NCI-H2029 treated with DMSO at 0.1 percent for 48 hours (cell line): ENCODE results near the gene RTN1.
A peak's percentile ranks its signal among the peaks of the same experiment; 100 is the strongest.

ENCODE experiments used
- DNase-seq: peaks from one replicate; lab custom pipeline; 2025; lab: John Stamatoyannopoulos, UW

Gene RTN1

DNA sequence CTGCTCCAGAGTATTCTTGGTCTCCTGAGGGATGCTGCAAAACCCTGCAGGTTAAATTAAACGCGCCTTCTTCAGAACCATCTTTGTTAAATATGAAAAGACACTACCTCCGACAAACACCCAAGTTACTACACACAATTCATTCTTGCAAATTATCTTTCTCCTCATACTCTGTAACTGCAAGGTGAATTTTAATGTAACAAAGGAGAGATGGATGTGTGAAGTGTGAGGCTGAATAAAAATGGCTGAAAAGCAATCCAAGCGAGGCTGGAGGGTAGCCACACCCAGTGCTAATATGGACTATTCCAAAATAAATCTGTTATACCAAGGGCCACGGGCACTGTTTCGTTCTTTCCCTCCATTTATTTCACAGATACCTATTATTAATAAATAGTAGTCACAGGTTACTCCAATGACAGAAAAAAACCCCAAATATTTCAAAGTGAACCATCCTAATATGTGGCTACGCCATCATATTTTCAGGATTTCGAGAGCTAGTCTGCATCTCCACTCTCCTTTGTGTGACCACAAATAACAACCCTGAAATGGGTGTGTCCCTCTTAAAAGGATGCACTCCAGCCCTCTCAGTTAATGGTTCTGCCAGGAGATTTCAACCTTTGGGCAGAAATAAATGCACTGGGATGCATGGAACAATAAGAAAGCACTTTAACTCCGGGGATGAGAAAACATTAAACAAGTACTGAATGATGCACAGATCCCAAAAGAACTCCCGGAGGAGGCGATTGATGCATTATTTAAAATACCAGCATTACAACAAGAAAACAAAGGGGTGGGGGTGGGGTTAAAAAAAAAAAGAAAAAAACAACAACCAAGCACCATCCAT, 240.9 kb downstream of the RTN1 start:
- no peak for DNase-seq

DNA sequence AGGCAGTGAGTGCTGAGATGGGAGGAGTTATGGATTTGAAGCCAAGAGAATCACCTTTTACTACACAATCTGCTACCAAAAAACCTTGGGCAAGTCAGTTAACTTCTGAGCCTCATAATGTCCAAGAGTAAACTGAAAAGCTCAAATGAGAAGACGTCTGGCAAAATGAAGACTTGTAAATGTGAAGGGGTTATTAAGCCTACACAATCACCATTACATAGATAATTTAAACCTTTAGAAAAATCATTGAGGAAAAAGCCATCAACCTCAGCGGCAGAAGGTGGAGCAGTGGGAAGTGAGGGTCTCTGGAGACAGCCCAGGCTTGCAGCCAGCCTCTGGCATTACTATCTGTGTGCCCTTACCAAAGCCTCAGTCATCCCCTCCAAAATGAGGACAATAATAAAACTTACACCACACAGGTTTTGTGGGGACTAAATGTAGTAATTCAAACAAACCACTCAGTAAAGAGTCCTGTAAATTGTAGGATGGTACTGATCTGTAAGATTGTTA, 243.5 kb downstream of the RTN1 start:
- DNase-seq = no peak

DNA sequence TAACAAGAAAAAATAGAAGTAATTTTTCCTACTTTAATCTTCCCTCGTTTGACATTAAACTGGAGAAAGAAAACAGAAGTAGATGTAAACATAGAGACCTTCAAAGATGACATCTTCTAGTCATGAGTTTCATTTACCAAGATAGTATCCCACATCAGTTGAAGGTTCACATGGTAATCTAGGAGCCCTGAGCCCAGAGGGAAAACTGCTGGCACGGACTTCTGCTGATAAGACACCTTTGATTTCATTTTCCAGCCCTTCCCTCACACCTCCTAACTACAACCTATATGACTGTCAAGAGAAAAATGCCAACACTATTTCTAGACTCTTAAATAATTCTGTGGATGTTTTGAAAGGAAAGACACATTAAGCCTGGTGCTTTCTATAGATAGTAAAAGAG, 247.9 kb downstream of the RTN1 start:
- DNase-seq = no peak

DNA sequence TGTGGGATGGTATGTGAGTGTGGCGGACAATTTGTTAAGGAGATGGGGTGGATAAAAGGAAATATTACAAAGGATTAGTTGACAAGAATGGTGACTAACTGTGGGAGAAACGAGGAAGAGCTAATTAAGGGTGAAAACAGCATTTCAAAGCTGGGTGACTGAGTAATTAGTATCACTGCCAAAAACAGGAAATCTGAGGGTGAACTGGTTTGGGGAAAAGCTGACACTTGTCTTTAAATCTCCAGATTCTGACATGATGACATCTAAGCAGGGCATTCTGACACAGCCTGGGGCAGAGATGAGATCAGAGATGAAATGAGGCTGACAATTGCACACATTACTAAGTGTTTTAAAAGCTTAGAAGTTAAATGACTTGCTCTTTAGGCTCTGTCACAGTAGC, 251.5 kb downstream of the RTN1 start:
- DNase-seq = no peak

DNA sequence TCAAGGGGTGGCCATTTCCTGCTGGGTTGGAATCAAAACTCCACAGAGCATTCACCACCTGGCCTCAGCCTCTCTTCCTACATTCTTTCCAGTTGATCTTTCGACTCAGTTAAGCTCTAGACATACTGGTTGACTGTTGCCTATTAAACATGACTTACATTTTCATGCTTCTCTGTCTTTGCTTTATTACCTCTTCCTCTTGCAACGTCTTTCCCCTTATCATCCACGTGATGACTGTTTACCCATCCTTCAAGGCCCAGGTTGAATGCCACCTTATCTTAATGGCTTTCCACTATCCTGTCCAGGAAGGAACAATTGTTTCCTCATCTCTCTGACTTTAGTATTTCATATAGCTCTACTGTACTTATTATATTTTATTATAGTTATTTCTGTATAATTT, 269.5 kb downstream of the RTN1 start:
- no peak for DNase-seq

DNA sequence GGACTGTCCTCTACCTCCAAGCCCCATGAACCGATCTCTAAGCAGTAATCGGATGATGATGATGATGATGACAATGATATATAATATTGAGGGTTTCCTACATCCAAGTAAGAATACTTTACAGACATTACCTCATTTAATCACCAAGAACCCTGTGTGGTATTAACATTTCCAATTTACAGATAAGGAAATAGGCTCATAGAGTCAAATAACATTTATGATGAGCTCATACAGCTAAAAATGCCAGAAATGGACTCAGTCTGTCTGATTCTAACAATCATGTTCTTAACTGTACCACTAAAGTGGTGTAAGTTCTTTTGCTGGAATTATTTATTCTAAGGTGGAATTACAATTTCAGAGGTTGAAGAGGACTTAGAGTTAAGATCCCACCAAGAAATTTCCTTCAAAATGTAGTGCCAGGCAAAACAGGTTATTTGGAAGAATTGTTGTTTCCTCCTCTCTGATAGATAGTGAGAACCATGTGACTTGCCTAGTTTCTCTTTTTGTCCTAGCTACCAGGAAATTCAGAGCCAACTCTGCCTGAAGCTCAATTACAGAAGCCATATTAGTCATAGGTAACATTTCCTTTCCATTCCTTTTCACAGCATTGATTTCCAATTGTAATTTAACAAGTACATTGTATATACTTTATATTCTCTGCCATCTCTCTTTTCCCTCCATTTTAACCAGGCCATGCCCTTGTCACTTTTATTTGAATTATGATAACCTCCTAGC, 270.2 kb downstream of the RTN1 start:
- no peak for DNase-seq

DNA sequence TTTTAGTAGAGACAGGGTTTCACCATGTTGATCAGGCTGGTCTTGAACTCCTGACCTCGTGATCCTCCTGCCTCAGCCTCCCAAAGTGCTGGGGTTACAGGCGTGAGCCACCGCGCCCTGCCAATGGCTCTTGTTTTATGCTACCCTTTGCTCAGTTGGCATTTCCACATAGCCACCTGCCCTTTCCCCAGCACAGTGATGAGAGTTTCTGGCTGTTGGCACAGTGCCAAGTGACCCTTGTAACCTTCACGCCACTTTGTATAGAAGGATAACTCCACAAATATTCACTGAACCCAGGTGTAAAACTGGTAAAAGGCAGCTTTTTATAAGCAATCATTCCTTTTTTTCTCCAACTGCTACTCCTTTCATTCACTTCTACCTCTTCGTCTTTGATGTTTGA, 275.5 kb downstream of the RTN1 start:
- DNase-seq = no peak

DNA sequence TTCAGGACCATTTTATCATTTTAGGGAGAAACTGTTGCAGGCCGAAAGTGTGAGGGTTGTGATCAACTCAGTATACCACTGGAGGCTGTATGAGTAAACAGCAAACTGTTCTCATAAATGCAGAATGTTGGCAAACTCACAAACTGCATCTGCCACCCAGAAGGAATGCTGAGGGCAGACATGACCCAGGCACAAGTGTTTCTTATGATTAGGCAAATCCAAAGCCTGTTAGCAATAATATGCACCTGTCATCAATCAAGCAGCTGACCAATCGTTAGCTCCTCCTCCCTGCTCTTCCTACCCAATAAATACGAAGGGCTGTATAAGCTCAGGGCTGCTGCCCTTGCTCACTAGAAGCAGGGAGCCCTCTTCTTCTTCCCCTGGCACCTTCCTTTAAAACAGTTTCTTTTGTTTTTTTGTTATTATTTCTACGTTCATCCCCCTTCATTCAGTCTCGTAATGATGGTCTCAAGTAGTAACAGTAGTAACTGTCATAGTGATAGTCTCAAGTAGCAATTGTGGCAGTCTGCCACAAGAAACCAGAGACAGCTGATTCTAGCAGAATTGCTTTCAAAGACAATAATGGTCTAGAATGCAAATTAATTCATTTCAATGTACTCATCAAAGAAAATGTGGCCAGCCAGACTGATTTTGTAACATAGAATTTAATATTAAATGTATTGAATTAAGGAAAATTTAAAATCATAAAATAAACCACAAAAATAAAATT, 278.8 kb downstream of the RTN1 start:
- no peak for DNase-seq

DNA sequence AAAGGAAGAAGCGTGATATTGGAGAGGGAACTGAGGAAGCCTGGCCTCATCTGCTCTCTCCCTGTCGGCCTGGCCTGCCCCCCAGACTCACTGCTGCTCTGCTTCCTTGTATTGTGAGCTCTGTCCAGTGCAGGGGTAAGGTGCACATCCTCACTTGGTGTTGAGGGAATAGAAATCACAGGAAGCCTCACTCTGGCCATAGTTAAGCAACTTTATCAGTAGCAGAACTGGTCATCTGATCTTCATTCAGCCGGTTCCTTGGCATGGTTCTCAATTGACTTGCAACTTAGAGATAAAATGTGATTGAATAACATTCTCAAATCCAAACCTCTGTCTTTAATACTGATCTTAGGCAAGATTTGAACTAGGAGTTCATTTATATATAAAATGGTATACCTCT, 282.5 kb downstream of the RTN1 start:
- no peak for DNase-seq

DNA sequence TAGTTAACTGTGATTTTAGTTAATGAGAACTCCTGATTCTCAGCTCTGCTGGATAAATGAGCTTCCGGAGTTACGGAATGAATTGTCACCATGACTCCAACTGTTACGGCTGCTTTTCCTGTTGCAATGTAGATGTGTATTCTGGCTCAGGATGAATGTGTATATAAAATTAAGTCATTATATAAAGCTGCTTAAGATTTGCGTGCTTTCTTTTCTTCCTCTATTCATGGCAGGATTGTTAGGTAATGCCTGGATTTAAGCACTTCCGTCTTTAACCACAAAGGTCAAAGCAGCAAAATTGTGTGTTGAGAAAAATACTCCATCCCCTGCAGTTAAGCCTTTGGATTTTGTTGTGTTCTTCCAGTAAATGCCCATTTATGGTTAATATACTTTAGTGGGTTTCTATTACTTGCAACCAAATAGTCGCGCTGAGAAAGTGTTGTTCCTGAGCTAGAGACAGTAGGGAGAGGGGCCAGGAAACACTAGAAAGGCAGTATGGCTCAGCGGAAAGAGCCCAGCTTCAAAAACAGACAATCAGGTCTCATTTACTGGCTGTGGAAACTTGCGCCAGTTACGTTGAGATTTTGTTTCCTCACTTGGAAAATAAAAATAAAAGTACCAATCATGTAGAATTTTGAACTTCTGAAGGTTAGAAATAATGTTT, 284.6 kb downstream of the RTN1 start:
- no peak for DNase-seq

DNA sequence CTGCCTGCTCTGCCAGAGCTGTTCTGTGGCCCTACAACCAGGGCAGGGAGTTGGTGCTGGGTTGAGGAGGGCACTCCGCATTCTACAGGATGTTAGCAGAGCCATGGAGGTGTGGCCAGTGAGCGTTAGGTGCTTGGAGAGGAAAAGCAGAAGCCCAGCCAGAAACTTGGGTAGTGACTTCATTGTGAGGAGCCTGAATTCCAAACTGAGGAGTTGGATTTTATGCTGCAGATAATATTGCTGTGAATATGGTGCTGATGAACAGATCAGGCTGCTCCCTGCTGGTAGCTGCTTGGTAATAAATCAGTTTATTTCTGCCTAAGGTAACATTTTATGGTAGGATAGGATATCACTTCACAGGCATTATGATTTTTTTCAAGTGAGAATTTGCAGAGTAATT, 286.8 kb downstream of the RTN1 start:
- no peak for DNase-seq

DNA sequence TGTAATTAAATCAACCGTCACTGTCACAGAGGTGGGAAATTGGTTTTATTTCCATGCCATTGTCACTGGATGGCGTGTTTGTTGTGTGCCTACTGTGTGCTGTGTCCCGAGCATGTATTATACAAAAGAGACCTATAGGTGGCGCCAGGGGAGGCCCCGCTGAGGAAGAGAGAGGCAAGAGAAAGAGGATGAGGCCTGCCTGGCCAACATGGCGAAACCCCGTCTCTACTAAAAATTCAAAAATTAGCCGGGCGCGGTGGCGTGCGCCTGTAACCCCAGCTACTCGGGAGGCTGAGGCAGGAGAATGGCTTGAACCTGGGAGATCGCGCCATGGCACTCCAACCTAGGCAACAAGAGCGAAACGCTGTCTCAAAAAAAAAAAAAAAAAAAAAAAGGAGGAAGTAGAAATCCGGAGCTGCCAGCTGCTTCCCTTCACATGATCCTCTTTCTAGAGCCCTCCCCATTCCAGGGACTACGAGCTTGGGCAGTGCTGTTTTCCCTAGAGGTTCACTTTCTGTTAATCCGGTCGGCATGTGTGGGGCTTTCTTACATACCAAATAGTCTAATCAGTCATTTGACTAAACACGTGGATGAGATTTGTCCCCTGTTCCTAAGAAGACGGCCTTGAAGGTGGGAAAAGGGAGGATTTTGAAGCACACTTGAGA, 287.6 kb downstream of the RTN1 start:
- DNase-seq = no peak

DNA sequence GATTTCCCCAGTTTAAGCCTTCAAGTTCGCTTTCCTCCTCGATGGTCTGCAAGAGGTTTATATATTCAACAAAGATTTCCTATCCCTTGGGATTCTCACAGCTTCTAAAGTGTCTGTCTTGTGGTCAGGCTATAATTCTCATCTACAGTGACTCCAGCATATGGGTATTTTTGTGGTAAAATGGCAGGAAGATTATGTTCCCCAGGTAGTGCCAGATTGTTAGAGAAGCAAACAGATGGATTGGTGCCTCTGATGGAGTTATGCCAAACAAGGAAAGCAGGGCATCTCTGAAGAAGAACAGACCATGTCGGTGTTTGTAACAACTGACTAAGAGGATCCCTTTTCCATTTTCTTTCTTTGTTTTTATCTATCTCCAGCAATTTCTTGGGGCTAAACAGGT, 288.4 kb downstream of the RTN1 start:
- DNase-seq = no peak

DNA sequence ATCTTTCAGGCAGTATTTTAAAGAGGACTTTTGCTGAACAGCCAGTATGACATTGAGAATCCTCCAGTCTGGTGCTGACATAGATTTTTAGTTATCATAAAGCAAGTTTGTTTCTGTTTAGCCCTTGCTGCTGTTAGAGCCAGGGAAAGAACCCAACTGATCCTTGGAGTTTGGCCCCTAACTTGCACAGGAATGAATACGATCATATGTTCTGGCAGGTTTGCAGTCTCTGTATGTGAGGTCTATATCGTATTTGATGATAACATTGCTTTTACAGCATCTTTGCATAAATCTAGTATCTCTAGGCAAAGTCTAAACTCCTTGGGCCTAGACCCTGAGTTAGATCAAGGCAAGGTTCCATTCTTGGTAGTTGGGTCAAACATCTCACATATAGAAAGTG, 289.7 kb downstream of the RTN1 start:
- DNase-seq = no peak

DNA sequence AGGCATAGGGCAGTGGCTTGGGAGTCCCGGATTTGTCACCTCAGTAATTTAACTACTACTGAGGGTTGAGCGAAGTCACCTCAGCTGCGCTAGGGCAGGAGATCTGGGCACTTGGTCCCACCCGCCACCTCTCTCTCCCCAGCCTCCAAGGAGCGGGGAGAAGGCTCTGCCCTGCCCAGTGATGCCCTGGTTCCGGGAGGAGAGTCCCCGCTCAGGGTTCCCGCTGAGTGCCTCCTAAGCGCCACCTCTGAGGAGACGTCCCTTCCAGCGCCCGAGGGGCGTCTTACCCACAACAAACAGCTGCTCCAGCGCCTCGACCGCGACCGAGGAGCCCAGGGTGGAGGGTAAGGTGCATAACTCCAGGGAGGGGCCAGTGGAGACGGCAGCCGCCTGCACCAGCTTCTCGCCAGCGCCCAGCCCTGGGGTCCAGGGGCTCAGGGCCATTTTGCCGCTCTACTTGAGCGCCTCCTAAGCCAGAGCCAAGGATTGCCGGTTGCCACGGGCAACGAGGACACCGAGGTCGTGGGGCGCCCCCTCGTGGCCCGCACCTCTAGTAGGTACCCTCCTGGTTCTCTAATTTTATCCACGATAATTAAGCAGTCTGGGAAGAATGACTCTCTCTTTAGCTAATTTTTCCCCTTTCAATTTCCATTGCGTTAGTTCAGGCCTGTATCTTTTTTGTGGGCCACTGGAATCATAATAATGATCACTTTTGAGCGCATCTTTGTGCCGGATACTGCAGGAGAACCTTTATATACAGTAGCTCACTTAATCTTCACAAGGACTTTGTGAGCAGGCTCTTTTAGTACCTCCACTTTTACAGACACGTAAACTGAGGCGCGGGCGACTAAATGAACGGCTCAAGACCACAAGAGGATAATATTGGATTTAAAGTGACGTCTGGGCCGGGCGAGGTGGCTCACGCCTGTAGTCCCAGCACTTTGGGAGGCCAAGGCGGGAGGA, 294.0 kb downstream of the RTN1 start, which contains the start of gene CCDC175:
Gene CCDC175, minus strand, starts transcription at position 481 of the 963 bp plus-strand sequence. Its CDS starts 37 bp downstream, at position 444.
- peak; percentile 64 for DNase-seq

DNA sequence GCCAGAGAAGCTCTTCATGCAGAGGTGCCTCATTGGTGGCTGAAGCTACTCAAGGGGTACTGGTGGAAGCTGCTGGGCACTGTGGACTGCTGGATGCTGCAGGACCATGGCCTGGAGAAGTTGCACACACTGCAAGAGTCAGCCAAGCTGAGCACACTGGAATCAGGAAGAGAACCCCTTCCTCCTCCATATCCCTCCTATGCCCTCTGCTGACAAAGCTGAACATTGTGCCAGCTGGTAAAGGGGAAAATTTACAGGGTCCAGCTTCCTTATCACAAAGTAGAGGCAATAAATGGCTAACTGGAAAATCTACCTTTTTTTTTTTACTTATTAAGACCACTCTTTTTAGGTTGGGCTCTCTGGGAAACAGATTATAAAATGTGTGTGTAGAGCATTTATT, 300.5 kb downstream of the RTN1 start:
- no peak for DNase-seq

DNA sequence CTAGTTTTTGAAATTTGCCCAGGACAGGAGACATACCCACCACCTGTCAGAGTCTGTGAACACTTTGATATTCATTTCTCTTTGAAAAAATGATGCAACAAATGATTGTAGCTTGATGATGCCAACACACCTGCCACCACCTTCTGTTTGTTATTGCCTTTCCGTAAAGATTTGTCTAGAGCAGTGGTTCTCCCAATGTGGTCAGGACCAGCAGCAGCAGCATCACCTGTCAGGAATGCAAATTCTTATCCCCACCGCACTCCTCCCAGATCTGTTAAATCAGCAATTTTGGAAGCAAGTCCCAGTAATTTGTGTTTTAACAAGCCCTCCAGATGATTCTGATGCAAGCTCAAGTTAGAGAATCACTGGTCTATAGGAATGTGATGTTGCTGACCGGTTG, 303.9 kb downstream of the RTN1 start:
- no peak for DNase-seq

DNA sequence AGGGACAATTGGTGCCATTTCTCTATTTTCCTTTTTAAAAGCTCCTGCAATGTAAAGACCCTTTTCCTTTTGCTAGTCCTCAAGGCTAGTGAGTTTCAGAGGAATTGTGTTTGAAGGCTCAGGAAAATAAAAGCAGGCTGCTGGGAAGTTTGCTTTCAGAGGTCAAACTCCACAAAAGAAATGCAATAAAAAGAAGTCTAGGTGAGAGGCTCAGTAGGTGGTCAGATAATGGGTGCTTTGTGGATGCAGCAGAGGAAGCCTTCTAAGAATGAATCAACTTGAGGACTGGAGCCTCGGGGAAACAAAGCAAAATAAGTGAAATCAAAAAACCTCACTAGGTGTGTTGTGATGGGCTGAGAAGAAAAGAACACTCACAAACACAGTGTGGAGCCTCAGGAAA, 304.3 kb downstream of the RTN1 start:
- DNase-seq = no peak

DNA sequence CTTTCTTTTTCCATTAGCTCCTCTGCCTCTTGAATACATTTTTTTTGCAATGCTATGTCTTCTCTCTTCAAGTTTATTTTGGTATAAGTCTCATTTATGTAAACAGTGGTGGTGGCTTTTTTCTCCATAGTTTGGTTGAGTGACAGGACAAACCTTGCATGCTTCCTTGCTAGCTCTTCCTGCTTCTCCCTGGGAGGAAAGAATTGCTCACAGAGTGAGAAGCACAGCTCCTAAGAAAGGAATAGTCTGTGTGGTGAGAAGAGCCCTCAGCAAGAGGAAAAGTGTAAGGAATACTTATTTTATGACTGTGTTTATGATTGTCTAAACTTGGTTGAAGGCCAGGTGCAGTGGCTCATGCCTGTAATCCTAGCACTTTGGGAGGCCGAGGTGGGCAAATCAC, 305.5 kb downstream of the RTN1 start:
- DNase-seq = no peak

DNA sequence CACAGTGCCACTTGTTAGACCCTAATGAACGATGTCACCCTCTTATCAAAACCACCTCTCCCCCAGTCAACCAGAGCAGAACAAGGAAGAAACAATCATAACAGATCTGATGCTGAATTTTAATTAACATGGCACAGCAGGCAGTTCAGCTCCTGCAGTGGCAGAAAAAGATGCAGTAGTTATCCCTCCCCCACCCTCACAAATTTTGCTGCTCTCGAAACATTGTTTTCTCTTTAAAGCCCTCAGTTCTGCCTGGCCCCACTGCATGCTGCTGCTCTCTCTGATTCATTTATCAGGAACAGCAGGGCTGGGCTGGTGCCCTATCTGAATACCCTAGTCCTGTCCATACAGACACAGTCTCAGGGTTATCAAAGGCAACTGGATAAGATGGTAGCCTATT, 306.2 kb downstream of the RTN1 start:
- no peak for DNase-seq
